Colon (tissue), 2 donors: ENCODE results near the gene LHFPL3.

Source experiments
- FAIRE-seq: peaks from 2 replicates; lab custom pipeline; 2012; peaks lifted over from hg19 to GRCh38; lab: Jason Lieb, UNC
- donor health status: control.
- donor health status: control.

LHFPL3 gene

DNA sequence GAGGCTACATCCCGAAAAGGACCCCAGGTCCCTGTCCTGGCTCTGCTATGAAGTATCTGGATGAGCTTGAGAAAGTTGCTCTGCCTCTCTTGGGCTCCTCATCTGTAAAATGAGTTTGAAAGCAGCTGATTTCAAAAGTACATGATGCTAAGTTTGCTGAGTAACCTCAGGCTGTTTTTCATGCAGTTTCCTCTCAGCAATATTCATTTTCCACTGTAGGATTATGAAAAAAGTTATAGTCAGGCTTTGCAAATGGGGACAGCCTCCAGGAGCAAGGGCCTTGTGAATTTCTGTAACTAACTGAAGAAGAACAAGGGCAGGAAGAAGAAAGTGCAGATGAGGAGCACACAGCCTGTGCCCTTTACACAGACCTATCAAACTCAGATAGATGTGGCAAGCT, 518.3 kb downstream of the LHFPL3 start:
- FAIRE-seq: no peak

DNA sequence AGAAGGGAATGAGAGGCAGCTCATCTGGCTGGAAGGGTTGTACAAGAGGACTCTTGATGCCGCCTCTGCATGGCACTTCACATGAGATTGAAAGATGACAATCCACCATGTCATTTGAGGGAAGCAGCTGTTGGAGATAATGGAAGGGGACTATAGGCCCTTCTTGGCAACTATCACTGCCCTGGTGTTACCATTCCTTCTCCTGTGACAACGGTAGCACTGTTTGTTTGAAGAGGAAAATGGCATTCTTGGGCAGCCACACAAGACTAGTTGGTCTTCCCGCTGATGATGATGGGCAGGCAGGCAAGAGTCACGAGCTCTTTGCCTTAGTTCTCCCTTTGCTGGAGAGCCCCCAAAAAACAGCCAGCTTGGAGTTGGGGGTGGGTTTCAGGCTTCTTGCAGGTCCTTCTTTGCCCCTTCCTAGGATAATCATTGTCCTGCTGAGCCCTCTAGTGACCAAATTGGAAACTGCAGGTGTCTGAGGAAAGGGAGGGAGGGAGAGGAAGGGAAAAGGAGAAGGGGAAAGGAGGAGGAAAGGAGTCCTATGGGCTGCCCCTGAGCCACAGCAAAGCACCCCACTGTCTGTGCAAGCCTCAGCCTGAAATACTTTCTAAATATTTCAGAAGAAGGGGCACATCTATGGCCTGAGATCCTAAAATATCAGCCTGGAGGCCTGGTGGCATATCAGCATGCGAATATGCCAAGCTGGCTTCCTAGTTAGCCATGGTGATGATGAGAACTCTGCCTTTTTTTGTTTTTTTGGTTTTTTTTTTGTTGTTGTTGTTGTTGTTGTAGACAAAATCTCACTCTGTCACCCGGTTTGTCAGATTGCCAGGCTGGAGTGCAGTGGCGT, 520.0 kb downstream of the LHFPL3 start:
- no peak for FAIRE-seq

DNA sequence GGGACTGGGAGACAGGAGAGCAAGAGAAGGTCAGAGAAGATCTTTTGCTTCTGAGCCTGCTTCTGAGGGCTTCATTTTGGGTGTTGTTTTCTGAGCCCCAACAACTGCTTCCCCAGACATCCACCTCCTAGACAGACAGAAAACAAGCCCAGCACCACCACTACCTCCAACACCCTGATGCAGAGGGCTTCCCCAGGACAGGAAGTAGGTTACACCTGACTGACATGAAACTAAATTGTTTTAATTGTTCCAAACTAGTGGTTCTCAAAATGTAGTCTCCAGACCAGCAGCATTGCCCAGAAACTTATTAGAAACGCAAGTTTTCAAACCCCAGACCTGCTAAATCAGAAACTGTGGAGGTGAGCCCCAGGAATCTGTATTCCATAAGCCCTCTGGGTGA, 522.0 kb downstream of the LHFPL3 start:
- FAIRE-seq: no peak

DNA sequence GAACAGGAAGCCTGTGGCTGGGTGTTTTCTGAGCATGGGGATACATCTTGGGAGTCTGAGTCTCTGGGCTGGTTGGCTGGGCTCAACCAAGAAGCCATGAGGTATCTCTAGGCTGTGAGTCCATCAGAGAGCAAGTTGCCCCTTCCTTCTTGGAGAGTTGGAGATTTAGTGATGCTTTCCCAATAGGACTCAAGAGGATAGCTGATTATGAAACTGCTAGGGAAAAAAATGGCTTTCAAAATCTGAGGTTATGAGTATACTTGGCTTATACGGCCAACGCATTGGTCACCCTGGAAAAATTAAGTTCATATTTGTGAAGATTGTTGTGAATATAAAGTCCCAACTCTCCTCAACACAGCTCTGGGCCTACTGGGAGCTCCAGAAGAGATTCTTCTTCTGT, 522.9 kb downstream of the LHFPL3 start:
- FAIRE-seq: no peak

DNA sequence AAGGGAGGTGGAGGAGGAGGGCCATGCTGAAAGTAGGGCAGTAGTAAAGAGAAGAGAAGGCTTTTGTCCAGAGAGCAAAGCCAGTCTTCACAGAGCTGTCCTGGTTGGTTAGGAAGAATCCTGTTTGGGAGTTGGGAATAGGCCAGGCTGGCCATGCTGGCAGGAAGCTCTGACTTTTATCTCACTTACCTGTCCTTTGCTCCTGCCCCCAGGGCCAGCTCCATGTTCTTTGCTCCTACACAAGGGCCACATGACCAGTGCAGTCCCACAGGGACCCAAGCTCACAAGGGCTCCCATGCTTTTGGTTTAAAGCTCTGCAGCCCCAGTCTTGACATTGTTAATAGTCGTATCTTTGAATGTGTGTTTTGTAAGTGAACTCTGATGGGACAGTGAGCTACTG, 524.0 kb downstream of the LHFPL3 start:
- FAIRE-seq: no peak

DNA sequence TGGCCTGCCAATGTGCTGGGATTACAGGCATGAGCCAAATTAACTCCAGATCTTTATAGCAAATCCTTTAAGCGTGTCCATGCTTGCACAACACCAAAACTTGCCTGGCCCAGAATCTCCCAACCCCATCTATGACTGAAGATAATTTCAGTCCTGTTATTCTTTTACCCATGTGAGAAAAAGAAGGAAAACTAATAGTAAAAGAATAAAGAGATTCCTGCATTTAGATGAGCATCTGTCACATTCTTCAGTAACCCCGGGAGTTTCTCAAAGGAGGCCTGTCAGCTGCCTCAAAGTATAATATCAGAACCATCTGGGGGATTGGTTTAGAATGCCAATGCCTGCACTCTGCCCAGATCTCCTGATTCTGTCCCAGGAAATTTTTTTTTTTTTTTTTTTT, 527.5 kb downstream of the LHFPL3 start:
- no peak for FAIRE-seq

DNA sequence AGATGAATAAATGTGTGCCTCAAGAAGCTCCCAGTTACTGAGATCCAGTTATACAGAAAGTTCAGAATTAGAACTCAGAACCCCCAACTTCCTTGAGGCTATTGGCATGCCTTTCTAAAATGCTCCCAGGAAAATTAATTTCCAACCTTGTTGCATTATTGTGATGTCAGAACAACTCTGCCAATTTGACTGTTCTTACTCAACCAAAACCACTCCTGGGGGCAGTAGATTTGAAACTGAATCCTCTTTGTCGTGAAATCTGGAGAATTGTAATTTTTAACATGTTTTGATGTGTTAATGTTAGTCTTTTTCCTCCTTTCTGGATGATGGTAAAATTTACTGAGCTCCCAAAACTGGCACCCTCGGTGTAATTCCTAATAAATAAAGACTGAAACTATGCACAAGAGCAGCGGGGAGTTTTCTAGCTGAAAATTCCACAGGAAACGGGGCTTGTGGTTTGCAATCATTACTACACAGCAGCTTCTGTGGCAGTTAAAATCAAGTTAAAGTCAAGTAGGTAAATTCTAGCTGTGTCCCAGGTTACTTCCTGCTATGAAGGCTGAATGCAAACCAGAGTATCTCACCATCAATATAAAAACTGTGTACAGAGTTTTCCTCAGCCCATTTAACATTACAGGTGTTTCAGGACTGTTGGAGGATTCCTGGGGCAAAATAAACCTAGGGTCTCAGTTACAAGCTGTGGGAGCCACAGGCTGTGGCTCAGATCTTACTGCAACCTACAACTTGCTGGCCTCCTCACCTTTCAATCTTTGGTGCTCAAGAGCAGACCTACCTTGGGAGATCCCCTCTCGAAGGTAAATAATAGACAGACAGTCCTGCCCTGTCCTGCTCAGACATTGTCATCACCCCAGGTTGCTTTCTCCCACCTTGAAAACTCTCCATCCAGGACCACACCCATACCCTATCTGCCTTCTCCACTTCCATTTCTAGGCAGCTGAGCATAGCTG, 529.3 kb downstream of the LHFPL3 start:
- FAIRE-seq: no peak

DNA sequence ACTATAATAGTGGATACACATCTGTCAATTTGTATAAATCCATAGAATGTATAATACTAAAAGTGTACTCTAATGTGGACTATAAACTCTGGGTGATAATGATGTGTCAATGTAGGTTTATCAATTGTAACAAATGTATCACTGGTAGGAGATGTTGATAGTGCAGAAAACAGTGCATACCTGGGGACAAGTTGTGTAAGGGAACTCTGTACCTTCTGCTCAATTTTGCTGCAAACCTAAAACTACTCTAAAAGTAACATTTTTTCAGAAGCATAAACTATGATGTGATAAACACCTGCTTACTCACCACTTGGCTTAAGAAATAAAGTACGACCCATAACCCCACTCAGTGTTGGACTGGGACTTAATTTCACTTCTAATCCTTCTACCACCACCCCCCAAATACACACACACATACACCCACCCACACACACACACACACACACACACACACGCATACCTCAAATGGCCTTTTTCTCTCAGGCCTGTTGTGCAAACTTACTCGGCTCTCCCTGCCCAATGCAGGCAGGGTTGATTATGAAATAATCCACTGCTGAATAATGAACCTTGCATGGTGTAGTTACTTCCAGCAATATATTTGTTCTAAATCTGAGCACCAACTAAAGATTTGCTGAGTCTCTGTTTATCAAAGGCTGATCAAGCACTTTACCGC, 531.5 kb downstream of the LHFPL3 start:
- FAIRE-seq: no peak

DNA sequence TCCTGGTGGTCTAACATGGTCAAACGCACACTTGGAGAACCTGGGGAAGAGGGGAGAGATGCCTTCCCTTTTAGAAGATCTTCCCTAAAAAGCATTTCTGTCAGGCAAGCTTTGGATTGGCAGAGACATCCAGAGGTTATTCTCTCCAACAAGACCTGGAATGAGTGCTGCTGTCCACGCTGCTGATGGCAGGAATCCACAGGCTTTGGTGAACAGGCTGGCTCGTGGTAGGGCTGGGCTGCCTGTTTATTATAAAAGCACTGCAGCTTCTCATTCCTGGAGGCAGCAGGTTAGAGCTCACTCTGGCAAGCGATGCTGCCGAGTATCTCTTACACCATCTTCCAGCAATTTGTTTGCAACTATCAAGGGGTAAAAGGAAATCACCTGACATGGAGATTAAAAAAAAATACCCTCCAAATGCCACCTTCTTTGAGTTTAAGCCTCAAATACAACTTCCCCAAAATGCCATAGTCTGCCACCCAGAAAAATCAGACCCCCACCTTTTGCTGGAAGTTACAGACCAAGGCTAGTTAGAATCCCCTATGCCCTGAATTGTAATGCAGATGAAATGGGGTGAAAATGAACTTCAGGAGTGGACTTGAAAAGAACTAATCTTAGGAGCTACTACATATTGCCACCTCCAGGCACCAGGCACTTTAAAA, 533.5 kb downstream of the LHFPL3 start:
- no peak for FAIRE-seq

DNA sequence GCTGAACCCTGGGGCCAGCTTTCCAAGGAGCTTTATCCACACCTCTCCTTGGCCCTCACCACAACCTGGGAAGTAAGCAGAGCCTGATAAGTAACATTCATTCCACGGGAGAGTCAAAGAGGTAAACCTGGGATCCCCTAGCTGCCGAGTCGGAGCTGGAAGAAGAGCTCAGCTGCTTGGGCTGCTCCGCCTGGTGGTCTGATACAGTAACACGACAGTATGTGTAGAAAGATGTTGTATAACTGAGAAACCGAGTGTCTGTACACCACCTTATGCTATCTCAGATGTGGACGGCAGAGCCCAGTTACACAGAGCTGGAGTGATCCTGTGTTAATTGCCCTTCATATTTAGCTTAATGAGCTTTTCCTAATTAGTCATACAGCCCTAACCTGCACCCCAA, 534.3 kb downstream of the LHFPL3 start:
- no peak for FAIRE-seq

DNA sequence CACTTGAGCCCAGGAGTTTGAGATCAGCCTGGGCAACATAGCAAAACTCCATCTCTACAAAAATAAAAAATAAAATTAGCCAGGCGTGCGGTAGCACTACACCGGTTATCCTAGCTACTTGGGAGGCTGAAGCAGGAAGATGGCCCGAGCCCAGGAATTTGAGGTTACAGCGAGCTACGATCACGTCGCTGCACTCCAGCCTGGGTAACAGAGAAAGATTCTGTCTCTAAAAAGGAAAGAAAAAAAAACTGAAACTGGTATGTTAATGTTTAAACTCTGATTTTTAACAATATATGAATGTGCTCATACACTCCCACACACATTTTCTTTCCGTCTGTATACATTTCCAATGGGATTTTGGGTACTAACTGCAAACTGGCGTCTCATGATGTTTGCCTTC, 545.0 kb downstream of the LHFPL3 start:
- no peak for FAIRE-seq

DNA sequence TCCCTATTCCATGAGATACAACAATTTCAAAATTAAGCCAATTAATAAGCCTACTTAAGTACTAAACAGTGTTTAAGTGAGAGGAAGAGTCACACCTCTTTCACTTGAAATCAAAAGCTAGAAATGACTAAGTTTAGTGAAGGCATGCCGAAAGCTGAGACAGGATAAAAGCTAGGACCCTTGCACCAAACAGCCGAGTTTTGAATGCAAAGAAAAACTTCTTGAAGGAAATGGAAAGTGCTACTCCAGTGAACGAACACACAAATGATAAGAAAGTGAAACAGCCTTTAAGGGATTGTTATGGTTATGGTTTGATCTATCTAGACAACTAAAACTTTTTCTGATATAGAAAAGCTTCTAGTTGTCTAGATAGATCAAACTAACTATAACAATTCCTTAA, 550.2 kb downstream of the LHFPL3 start:
- FAIRE-seq: no peak

DNA sequence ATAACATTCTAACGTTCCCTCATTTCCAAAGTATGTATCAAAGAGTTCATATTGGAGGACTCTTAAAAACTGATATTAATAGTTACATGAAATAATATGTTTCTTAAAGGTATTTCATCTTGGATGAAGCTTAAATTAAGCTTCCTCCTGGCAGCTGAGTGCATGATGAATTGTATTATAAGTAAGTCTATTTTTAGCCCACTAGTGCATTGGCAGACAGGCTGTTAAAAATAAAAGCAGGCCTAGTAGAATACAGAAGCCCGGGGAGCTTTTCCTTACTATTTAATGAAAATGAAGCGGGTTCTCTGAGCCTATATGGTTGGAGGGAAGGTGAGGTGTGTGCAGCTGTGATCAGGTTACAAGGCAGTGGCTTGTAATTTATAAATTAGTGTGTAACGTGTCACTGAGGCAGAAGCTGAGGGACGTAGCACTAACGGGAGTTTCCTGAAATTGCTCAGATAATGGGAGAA, 554.9 kb downstream of the LHFPL3 start:
- no peak for FAIRE-seq

DNA sequence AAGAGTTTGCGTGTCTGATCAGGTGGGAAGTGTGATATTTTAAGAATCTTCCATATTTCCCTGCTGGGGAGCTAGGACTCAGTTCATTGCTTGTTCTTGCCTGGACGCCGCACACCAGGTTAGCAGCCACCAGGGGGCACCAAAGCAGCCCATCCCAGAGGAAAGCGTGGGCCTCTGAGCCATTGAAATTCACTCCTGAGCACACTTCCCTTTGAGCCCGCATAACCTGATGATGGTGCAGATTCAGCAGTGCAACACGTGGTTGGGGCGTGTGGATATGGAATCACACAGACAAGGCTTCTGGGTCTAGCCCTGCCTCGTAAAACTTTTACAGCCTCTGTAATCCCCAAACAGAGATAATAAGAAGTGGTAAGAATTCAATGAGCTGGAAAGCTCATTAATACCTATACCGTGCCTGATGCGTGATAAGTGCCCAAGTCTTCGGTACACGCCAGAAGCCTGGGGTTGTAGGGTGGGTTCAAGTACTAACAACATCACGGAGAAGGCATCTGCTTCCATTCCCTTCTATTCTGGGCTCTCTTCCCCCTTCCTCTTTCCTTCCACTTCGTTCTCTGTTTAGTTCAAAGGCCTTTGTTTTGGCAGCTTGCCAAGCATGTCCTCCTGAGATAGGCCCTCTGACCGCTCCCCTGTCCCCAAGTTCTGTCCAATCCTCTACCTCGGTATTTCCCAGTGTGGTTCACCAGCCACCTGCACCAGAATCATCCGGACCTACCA, 555.5 kb downstream of the LHFPL3 start:
- FAIRE-seq: no peak

DNA sequence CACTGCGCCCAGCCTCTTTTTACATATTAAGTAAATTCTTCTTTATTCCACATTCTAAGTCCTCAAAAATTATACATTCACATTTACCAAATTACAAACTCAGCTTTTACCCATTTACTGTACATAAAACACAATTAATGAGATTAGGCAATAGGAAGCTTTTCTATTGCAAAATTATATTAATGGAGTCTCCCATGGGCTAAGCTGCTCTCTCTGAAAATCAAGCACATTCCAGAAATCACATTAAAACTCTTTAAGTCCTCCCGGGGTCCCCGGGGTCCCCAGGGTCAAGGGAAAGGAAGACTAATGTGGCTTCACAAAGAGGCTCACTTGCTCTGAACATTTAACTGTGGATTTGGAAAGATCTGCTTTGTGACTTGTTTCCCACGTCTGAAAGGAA, 558.2 kb downstream of the LHFPL3 start:
- FAIRE-seq: no peak

DNA sequence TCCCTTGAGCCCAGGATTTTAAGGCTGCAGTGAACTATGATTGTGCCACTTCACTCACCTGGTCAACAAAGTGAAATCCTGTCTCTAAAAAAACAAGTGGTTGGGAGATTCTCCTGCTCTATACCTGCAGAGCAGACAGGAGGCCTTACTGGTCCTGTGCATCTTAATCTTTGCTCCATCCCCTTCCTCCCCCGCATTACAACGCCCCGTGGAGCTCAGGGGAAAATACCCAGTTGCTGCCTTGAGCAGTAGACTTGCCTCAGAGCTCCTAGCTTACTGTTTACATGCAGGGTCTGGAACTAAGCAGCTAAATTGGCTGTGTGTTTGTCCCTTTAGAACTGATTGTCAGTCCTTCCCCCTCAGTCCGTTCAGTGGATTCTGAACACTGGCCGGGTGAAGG, 561.8 kb downstream of the LHFPL3 start:
- FAIRE-seq: no peak

DNA sequence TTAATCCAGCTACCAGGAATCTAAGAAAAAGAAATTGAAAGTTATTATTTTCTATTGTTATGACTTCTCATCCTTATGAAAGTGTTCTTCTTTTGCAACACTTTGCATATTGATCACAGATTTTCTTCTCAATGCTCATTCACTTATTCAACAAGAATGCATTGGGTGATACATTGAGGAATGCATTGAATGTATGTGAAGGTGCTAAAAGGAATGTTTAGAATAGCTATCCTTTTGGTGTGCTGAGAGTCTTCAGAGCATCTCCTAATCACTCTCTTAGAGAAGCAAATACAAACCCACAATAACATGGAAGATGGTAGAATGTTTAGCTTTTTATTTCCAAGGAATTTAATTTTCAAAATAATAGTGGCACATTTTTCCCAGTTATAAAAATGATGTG, 563.5 kb downstream of the LHFPL3 start:
- no peak for FAIRE-seq

DNA sequence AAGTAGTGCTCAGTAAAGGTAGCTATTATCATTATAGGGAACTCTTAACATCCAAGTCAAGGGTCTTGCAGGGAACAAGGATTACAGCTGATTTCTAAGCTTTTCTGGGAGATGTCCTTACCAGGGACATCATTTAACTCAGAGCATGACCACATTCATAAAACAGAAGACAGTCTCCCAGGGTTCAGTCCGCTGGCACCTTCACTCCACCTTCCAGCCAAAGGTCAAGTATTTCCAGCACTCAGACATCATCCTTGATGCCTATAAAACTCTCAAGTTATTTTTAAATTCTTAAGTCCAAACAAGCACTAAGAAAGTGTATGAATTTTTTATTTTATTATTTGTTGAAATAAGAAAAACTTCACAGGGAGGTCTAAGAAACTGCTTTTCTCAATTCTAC, 565.9 kb downstream of the LHFPL3 start:
- no peak for FAIRE-seq

DNA sequence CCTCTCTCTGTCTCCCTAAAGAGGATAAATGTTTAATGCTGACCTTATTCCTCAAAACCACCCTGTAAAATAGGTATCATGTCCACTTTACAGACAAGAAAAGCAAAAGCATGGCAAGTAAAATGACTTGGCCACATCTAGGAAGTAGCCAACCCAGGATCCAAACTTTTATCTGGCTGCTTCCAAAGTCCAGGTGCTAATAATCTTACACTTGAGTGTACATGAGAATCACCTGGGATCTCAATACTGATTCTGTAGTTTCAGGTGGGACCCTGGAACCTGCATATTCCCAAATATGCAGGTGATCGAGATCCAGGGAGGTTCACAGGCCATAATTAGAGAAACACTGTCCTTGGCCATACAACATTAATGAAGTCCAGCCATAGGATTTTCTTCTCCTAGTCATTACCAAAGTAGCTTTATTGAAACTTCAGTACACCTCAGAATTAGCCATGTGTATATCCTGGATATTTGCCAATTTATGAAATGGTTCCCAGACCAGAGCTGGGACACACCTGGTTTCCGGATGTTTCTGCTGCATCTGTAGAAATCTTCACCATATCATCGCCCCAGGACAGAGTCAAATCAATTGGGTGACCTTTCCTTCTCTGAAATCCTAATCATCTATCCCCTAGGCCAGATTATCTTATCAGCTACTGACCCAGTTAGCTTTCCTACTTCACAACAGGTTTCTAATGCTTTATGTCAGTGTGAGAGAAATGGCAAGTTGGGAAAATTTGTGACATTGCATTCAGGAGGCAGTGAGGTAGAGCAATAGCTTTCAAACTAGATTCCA, 566.5 kb downstream of the LHFPL3 start:
- FAIRE-seq: no peak

DNA sequence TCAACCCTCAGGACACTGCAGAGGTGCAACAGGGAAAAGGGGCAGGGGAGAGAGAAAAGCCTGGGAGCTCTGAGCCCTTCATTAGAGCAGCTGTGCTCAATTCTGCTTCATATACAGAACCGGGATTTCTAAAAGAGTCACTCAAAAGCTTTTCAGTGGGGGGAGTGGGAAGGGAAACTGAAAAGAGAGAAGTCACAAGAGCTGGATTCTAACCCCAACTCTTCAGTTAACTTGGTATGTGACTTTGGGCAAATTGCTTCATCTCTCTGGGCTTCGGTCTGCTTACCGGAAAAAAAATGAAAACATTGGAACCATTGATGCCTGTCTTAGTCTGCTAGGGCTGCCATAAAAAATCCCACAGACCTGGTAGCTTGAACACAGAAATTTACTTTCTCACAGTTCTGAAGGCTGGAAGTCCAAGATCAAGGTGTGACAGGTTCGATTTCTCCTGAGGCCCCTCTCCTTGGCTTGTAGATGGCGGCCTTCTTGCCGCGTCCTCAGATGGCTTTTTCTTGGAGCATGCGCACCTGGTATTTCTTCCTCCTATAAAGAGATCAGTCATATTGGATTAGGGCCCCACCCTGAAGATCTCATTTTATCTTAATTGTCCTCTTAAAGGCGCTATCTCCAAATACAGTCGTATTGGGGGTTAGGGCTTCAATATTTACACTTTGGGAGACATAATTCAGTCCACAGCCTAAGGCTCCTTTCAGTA, 567.3 kb downstream of the LHFPL3 start:
- FAIRE-seq: no peak
